HS-5 (cell line): ENCODE measurements around the gene TSC2.
"Not testable (repeated sequence)": the region's sequence is repeated elsewhere in the genome, so short reads cannot be mapped to it uniquely, and the experiment has no call there.

ENCODE experiments used
- DNase-seq: peaks from one replicate; pipeline ENCODE4 v3.0.0-alpha.2; 2012; ENCODE audit warnings: low read depth

Gene TSC2

DNA sequence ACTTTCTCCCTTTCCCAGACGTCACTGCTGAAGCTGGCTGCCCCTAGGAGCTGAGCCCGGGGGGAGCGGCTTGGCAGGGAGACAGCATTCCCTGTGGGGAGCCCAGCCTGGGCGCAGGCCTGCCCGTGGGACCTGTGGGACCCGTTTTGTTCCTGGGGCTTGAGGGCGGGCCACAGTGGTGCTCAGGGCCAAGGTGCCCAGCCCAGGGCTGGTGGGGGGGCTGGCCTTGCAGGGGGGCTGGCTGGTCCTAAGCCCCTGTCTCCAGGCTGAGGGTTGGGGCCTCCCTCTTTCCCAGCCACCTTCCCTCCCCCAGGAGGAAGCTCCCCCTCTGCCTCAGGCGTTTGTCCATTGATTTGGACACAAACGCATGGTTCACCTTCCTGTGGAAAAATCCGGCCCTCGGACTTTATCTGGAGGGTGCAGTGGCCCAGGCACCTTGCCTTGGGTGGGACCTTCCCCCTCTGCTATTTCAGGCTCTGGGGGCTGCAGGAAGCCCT is 16.7 kb upstream of the TSC2 start:
- DNase-seq: no peak

DNA sequence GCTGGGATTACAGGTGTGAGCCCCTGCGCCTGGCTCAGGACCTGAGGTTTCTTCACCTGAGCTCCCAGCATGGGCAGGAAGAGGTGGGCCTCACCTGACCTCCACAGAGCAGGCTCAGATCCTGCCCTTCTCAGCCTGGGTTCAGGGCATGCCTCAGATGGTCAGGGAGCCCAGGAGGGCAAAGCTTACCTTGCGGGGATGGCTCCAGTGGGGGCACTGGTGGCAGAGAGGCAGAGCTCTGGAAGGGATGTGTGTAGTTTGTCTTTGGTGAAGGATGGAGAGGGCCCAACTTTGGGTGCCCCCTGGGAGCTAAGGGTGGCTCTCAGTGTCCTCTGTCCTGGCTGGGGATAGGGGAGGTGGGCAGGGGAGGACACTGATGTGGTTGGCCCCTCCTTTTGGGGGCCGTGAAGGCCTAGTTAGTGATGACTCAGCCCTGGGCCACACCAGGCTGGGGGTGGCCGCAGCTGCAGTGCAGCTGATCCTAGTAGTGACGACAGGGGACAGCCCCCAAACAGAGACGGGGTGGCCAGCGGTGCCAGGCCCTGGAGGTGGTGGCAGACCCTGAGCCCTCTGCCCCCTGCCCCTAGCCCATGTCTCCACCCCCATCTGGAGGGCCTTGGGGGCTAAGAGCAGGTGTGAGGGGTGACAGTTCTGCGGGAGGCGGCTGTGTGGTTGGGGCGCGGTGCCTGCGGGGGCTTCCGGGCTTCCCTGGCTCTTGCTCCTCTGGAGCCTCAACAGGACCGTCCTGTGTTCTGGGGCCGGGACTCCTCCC is 15.3 kb upstream of the TSC2 start:
- no peak for DNase-seq

DNA sequence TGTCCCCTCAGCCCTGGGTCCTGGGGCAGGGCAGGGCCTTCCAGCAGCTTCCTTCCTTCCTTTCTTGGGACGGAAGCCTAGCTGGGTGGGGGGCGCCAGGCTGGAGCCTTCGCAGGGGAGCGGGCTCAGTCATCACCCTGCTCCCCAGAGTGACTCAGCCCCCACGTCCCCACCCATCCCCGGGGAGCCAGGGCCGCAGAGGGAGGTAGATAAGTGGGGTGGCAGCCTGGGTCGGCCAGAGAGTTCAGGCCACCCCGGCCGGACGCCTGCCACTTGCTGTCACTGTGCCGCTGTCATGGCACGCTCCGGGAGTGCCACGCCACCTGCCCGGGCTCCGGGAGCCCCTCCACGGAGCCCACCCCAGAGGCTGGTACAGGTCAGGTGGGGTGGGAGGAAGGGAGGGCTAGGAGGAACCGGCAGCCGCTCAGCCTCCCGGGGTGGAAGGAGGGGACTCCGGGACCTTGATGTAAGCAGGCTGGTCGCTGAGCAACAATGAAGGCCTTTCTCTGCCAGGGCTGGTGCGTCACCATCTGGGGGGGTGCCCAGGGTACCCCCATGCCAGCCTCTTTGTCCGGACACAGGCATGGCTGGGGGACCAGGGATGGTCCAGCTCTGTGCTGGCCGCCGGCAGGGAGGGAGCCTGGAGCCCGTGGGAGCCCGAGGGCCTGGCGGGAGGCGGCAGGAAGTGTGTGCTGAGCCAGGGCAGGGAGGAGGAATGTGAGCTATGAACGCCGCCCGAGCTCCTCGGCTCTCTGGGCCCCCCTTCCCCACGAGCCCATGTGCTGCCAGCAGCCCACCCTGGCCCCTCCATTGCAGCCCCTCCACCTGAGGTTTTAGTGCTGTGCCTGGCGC is 14.5 kb upstream of the TSC2 start:
- DNase-seq: no peak

- not testable (repeated sequence) for DNase-seq
Observed at GRCh38 chr16:2033909-2034695, 13.7 kb upstream of the TSC2 start.

DNA sequence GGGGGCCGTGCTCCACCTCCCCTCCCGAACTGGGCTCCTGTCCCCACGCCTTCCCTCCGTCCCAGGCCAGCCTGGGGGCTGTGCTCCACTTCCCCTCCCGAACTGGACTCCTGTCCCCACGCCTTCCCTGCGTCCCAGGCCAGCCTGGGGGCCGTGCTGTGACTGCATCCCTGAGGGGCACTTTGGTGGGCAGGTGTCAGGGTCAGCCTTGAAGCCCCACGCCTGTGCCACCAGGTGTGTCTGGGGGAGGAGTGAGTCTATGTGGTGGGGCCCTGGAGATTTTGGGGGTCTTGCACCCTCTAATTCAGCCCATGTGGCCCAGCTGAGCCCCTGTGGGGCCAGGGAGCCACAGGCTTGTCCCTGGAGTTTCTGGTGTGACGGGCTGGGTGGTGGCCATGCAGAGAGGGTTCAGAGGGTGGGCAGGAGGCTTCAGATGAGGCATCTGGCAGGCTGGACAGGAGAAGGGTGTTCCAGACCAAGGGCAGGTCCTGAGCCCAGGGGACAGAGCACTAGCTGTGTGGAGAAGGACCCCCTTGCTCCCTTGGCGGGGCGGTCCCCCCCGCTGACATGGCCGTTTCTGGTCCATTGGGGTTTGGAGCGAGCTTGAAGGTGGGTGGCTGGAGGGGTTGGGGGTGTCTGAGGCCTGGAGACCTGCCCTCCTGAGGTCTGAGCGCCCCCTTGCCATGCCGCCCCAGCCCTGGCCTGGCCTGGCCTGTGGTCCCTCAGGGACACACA is 12.9 kb upstream of the TSC2 start:
- DNase-seq: no peak

DNA sequence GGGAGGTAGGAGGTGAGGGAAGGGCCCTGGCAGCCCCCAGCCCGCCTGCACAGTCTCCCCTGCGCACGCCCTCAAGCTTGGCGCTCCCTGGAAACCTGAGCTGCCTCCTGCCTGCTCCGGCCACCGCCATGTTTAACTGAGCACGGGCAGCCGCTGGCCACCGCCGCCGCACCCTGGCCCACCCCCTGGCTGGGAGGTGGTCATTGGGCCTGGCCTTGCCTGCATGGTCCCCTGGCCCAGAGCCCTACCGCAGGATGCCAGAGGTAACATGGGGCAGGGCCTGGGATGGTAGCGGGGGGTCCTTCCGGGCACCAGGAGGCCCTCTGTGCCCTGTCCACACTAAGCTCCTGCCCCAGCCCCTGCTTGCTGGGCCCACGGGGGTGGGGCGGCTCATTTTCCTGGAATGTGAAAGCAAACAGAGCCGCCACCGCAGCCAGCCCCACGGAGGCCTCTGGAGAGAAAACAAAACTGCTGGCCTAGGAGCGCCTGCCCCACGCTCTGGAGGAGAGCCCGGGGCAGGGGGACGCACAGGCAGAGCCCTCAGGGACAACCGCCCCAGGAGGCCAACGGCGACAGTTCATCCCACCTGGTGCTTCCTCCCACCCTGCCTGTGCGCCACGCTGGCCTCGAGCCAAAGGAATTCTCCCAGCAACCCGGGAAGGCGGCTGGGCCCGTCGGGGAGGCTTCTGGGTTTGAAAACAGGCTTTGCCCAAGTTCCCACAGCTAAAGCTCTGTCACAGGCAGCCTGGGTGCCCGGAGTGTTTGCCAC is 12.2 kb upstream of the TSC2 start:
- DNase-seq: no peak

GRCh38 chr16:2036200-2036966 is 11.4 kb upstream of the TSC2 start:
- no peak for DNase-seq

DNA sequence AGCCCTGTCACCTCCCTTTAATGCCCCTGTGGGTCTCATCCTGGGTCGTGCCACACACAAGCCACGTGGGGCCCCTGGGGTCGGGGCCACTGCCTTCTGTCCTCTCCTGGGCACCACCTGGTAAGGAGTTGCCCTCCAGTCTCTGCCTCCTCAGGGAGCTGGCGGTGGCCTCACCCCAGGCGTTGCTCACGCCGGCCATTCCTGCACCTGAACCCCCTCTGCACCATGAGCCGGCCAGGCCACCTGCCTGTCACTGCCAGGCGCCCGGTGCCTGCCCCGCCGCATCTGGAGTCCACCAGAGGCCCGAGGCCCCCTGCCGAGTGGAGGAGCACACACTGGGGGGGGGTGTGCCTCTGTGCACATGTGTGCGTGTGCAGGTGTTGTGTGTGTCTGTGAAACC is 10.7 kb upstream of the TSC2 start:
- no peak for DNase-seq

- DNase-seq: no peak
Observed at GRCh38 chr16:2037647-2038381, 10.0 kb upstream of the TSC2 start.

- no peak for DNase-seq
Observed at GRCh38 chr16:2038382-2039231, 9.2 kb upstream of the TSC2 start.

DNA sequence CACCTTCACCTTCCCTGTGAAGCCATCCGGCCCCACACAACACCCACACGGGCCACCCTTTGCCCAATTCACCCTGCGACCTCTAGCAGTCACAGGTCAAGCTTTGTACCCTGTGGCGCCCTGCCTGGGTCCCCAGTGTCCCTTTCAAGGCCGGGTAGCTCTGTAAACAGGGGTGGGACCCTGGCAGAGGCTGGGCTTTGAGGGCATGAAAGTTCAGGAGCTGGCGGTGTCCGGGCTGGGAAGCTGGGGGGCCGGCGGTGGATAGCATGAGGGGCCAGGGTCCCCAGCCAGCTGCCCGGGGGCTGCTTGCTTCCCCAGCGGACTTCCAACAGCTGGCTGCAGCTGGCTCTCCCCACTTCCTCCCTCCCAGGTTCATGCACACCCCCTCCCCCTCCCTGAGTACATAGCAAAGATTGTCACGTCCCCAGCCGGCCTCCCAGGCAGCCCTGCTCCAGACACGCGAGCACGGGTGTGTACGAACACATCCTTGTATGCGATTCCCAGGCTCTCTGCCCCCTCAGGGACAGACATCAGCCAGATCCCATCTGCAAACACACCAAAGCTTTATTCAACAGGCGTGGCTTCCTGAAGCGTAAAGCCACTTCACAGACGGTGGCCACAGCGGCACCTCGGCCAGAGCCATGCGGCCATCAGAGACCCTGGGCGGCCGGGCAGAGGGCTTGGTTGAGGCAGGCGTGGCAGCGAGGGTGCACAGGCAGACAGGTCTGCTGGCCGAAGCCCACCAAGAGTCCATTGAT is 8.3 kb upstream of the TSC2 start:
- DNase-seq: no peak

- no peak for DNase-seq
Observed at GRCh38 chr16:2040041-2040786, 7.6 kb upstream of the TSC2 start.

DNA sequence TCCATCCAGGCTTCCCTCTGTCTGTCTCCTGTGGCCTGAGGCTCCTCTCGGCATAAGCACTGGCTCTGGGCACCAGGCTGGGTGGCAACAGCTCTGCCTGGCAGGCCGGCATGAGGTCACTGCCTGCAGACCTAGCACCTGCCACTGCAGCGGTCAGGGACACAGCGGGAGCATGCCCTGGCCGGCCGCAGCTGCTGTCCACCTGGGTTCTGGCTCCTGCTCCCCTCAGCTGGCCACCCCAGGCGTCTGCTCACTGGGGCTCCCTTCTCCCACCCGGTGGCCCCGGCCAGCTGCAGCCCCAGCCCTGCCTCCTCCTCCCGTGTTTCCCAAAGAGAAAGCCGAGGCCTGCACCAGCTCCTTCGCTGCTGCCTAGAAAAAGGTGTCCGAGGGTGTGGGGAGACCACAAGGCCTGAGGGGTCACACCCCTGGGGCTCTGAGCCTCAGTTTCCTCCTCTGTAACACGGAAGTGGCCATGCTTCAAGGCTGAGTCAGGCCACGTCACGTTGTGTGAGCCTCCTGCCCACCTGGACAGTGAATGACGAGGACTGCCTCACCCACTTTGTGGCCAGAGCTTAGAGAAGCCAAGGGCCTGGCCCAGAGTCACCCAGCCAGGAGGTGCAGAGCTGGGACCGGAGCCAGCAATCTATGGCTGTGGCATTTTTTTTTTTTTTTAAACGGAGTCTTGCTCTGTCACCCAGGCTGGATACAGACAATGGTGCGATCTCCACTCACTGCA is 6.8 kb upstream of the TSC2 start:
- DNase-seq: no peak

DNA sequence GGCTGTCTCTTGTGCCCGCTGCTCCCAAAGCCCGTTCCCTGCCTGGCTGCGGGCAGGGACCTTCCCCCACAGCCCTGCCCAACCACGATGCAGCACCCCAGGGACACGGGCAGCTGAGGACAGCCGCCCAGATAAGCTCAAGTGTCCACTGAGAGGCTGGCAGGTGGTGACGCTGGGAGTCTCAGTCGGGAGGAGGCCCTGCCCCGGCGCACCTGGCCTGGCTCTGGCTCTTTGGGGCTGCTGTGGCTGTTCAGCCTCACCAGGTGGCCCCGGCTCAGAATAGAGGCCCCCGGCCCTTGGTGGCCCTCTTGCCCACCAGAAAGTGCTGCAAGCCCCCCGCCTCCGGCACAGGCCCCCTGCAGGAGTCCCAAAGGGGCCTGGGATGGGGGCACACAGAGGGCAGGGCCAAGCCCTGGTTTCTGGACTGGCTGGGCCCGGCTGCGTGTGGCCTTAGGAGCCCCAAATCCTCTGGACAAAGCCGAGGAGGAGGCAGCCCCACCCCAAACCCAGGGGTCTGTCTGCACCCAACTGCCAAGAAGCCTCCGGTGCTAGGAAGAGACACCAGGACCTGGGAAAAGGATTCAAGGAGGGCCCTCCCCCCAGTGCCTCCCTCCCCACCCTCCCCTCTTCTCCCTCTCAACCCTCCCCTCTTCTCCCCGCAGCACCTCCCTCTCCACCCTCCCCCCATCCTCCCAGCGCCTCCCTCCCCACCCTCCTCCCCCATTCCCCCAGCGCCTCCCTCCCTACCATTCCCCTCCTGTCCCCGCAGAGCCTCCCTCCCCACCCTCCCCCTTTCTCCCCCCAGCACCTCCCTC is 5.4 kb upstream of the TSC2 start:
- DNase-seq: no peak

- DNase-seq: no peak
Observed at GRCh38 chr16:2042986-2043666, 4.7 kb upstream of the TSC2 start.
